Heart right ventricle (tissue), 16 donors: Measurements from ENCODE around the gene SON. TPM values are rescaled to one million over a fixed set of nuclear protein-coding genes. Genes with fewer than 3 reads are reported as not detected.

Experiments
- ATAC-seq, 8 donors: fragments of 200-7000 bp; cut with Tn5 transposase; one replicate each; pipeline ENCODE4 v1.9.1; 2020; ENCODE audit warnings: mild to moderate bottlenecking in 8 of 8, moderate library complexity in 8 of 8, moderate number of reproducible peaks in 1 of 8
- DNase-seq, 2 donors: peaks; one replicate each; pipeline ENCODE4 v3.0.0-alpha.2; 2020
- H3K27ac ChIP-seq, 10 donors: fragments of 200-600 bp; sonication (generic) in 2 of 10; one replicate each; pipeline versions ENCODE4 v1.5.0 to v1.8.0; 2020 to 2022; ENCODE audit warnings: mild to moderate bottlenecking in 3 of 10
- H3K27me3 ChIP-seq, 7 donors: fragments of 200-600 bp; one replicate each; pipeline ENCODE4 v1.8.0; 2021 to 2022; ENCODE audit warnings: mild to moderate bottlenecking in 2 of 7
- H3K36me3 ChIP-seq, 9 donors: fragments of 200-600 bp; sonication (generic) in 1 of 9; one replicate each; pipeline versions ENCODE4 v1.5.0 to v1.8.0; 2020 to 2022; ENCODE audit warnings: mild to moderate bottlenecking in 2 of 9
- H3K4me1 ChIP-seq, 9 donors: fragments of 200-600 bp; sonication (generic) in 1 of 9; one replicate each; pipeline versions ENCODE4 v1.5.0 to v1.8.0; 2020 to 2022; ENCODE audit warnings: mild to moderate bottlenecking in 4 of 9
- H3K4me3 ChIP-seq, 10 donors: fragments of 200-600 bp; sonication (generic) in 2 of 10; one replicate each; pipeline versions ENCODE4 v1.5.0 to v1.8.0; 2020 to 2022; ENCODE audit warnings: mild to moderate bottlenecking in 7 of 10, moderate library complexity in 2 of 10
- H3K9me3 ChIP-seq, 11 donors: fragments of 200-600 bp in 10 of 11; sonication (generic) in 2 of 11; one replicate each; pipeline versions ENCODE4 v1.5.0 to v1.8.0; 2013 to 2022; ENCODE audit warnings: mild to moderate bottlenecking in 2 of 11, control low read depth in 1 of 11, moderate library complexity in 1 of 11
- CTCF ChIP-seq, 9 donors: fragments of 200-600 bp; sonication (generic) in 2 of 9; IDR thresholded peaks; one replicate each; pipeline versions ENCODE4 v1.5.0 to v1.8.0; 2021 to 2022; ENCODE audit warnings: antibody characterized with exemption in 9 of 9, mild to moderate bottlenecking in 5 of 9, moderate library complexity in 1 of 9
- WGBS, 2 donors: extraction: QIAGEN DNeasy Blood & Tissue Kit; methylation state at CpG; one replicate each; pipeline ENCODE4 v1.1.7; 2013; ENCODE audit warnings: inconsistent platforms in 1 of 2; 5-methylcytosine and 5-hydroxymethylcytosine counted together
- intact Hi-C, 10 donors: fragments of 100-400 bp; cut with DNase I; formaldehyde crosslinking; loops; one replicate each; pipeline versions ENCODE4 v1.11.1 to v1.14.2; 2022
- polyA plus RNA-seq, 2 donors: library from polyadenylated mRNA; stranded (reverse); fragments of 200-250 nt; gene quantifications; one replicate each; pipeline ENCODE4 v1.2.3, GENCODE V29; 2013
- total RNA-seq, 10 donors: library from RNA; stranded (reverse); fragmentation: NEBNext Ultra II Directional in 3 of 10; extraction: Animal tissue kit (Norgen Biotek cat#: 25700) in 3 of 10; gene quantifications; one replicate each; pipeline versions ENCODE4 v1.2.1 to v1.2.4, GENCODE V29; 2021 to 2023
- donor health status: Arrhythmogenic right ventricular cardiomyopathy.
- donor health status: ischemic (EF 13 %, LVEDD 7.1; RV severe dilation, severe dysfunction).
- donor health status: healthy with polysubstance abuse.
- donor health status: DM: no; HTN: yes; CAD: no.
- donor health status: DM: no; HTN: no; CAD: no.
- donor health status: ischemic (EF 25% LVEDD 6.9; RV normal size, moderate dysfunction).
- donor health status: ischemic (EF 25% LVEDD 5.7; RV mildly dilated, moderate dysfunction).
- donor health status: healthy.
- donor health status: DM: yes; HTN: yes; CAD: no.
- donor health status: Ischemic cardiomyopathy.
- donor health status: ischemic (EF 35%, LVEDD 5.7; RV mildly dilated, moderate dysfunction).
- donor health status: nonischemic (EF 11% LVEDD 7.7; RV severe dilation, severe dysfunction).
- donor health status: DM: yes; HTN: yes; CAD: no.
- donor health status: PGD.
- donor health status: ischemic (EF 29% LVEDD 5.4; RV normal size, mild dysfunction).
- donor health status: nonischemic (EF 23%, LVEDD 6.1; RV moderate dilation, normal function).

The SON gene
- total and polyA plus RNA-seq, 12 donors, result 53.6 to 235 (median 156) TPM

- intact Hi-C loops, result no loop called here
- DNase-seq, result no peak
- WGBS, 2 donors, result 95 to 98% methylated on average over 3 of the region's 3 CpGs
- Histone ChIP-seq H3K27me3 (no peaks in the 10 kb centered on the region), H3K4me1 (peaks cover 0 to 13% (median 0%) of the 10 kb centered on the region in 9 donors), H3K27ac (no peak overlapping the region), H3K36me3 (peaks cover 0 to 100% (median 40%) of the 10 kb centered on the region in 9 donors), H3K9me3 (no peaks in the 10 kb centered on the region), H3K4me3 (no peak overlapping the region)
- ATAC-seq, result no peak
- no peak for TF ChIP-seq CTCF (IDR thresholded peaks at IDR 0.05)
These were observed 30.4 kb upstream of the SON start for GRCh38 chr21:33512481-33512880.

GRCh38 chr21:33514229-33514628, 28.6 kb upstream of the SON start:
- ATAC-seq (no peak), DNase-seq (no peak)
- Histone ChIP-seq H3K4me1 (peaks cover 0 to 13% (median 0%) of the 10 kb centered on the region in 9 donors), H3K27ac (peak overlapping the region in 1 of 10 donors; percentile 78), H3K9me3 (no peaks in the 10 kb centered on the region), H3K27me3 (no peaks in the 10 kb centered on the region), H3K36me3 (peaks cover 0 to 100% (median 48%) of the 10 kb centered on the region in 9 donors), H3K4me3 (no peak overlapping the region)
- no peak for TF ChIP-seq CTCF (IDR thresholded peaks at IDR 0.05)
- intact Hi-C loops, result no loop called here
- 96 to 98% methylated on average over 2 of the region's 2 CpGs for WGBS, 2 donors

- Histone ChIP-seq H3K4me3 (no peak overlapping the region), H3K4me1 (peaks cover 0 to 12% (median 0%) of the 10 kb centered on the region in 9 donors), H3K36me3 (peaks cover 0 to 98% (median 34%) of the 10 kb centered on the region in 9 donors), H3K9me3 (no peaks in the 10 kb centered on the region), H3K27me3 (no peaks in the 10 kb centered on the region), H3K27ac (no peak overlapping the region)
- intact Hi-C loops, result no loop called here
- ATAC-seq (no peak), DNase-seq (no peak)
- no peak for TF ChIP-seq CTCF (IDR thresholded peaks at IDR 0.05)
- WGBS, 2 donors, result 97% methylated on average over 4 of the region's 4 CpGs
These were observed 23.9 kb upstream of the SON start for GRCh38 chr21:33518899-33519298.

DNA sequence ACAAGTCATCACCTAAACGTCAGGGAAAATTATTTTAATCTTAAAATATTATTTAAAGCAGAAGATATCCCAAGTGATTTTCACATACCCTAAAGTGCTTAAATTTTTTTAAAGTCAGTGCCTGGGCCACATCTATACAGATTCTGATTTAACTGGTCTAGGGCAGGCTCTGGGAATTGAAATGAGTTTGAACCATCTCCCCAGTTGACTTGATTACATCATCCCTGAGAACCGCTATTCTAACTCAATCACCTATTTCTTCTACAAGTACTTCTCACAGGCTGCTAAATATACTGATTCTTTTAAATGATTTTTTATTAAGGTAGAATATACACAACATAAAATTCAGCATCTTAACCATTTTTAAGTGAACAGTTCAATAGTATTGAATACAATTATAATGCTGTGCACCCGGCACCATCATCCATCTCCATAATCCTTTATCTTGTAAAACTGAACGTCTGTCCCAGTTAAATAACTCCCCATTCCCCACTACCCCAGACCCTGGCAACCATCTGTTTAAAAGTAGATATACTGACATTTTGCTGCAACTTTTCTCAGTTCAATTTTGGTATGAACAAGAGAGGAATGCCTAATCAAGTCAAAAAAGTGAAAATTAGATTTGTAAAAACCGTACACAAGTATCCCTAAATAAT, 20.4 kb upstream of the SON start:
- ATAC-seq (no peak), DNase-seq (no peak)
- intact Hi-C loops, result no loop called here
- peaks cover 0 to 4% (median 0%) of the 10 kb centered on the region in 9 donors for H3K4me1 ChIP-seq
- H3K36me3 ChIP-seq, result peaks cover 0 to 98% (median 30%) of the 10 kb centered on the region in 9 donors
- 86% methylated on average over 5 of the region's 5 CpGs for WGBS, 2 donors
- H3K9me3 ChIP-seq, result no peaks in the 10 kb centered on the region
- H3K4me3 ChIP-seq, result no peak overlapping the region
- H3K27ac ChIP-seq, result no peak overlapping the region
- no peak for TF ChIP-seq CTCF (IDR thresholded peaks at IDR 0.05)
- no peaks in the 10 kb centered on the region for H3K27me3 ChIP-seq
